IPS DF 6.9 (cell line): ENCODE measurements around the gene RBMXL3.

Experiments
- DNase-seq: peaks from one replicate; pipeline ENCODE4 v3.0.0-alpha.2; 2013; ENCODE audit warnings: low read depth, low spot score
- H3K27ac ChIP-seq: one replicate; pipeline ENCODE4 v1.5.1; 2013; ENCODE audit warnings: low read length, control low read depth
- H3K27me3 ChIP-seq: 2 replicates; pipeline ENCODE4 v1.6.1; 2013; ENCODE audit warnings: mild to moderate bottlenecking, low read length; ENCODE audit not compliant: control insufficient read depth, insufficient read depth
- H3K36me3 ChIP-seq: 2 replicates; pipeline ENCODE4 v1.6.1; 2013; ENCODE audit warnings: low read length; ENCODE audit not compliant: control insufficient read depth, insufficient read depth
- H3K4me1 ChIP-seq: 2 replicates; pipeline ENCODE4 v1.6.1; 2013; ENCODE audit warnings: low read length; ENCODE audit not compliant: control insufficient read depth, insufficient read depth
- H3K4me3 ChIP-seq: 2 replicates; pipeline ENCODE4 v1.5.1; 2013; ENCODE audit warnings: mild to moderate bottlenecking, low read length
- H3K9me3 ChIP-seq: 2 replicates; pipeline ENCODE4 v1.6.1; 2013; ENCODE audit warnings: low read length, inconsistent platforms; ENCODE audit not compliant: control insufficient read depth, insufficient read depth
- WGBS: extraction: QIAGEN DNeasy Blood & Tissue Kit; methylation state at CpG from one replicate; pipeline ENCODE4 v1.1.7; 2013; ENCODE audit warnings: mixed read lengths, missing lambda C conversion rate; ENCODE audit not compliant: insufficient read length, insufficient coverage; 5-methylcytosine and 5-hydroxymethylcytosine counted together

Gene RBMXL3

GRCh38 chrX:115189110-115189509 lies at the start of gene RBMXL3:
Gene RBMXL3, plus strand, starts transcription at chrX:115189410. Its CDS starts 32 bp downstream, at chrX:115189442.
- Histone ChIP-seq H3K4me3 (no peak within 1 kb of the TSS), H3K9me3 (no peaks in the 10 kb centered on the region), H3K27ac (no peak within 1 kb of the TSS), H3K27me3 (no peaks in the 10 kb centered on the region), H3K36me3 (no peaks in the 10 kb centered on the region), H3K4me1 (no peaks in the 10 kb centered on the region)
- WGBS: no CpG with 5 or more reads among the region's 16 CpGs
- no peak for DNase-seq

- Histone ChIP-seq H3K27me3 (no peaks in the 10 kb centered on the region), H3K9me3 (no peaks in the 10 kb centered on the region), H3K4me3 (no peak overlapping the region), H3K4me1 (no peaks in the 10 kb centered on the region), H3K36me3 (no peaks in the 10 kb centered on the region), H3K27ac (no peak overlapping the region)
- no peak for DNase-seq
Observed at GRCh38 chrX:115142057-115142456, 47.2 kb upstream of the RBMXL3 start.

GRCh38 chrX:115147220-115147619 lies 42.0 kb upstream of the RBMXL3 start:
- DNase-seq: no peak
- Histone ChIP-seq H3K4me3 (no peak overlapping the region), H3K9me3 (no peaks in the 10 kb centered on the region), H3K36me3 (no peaks in the 10 kb centered on the region), H3K4me1 (no peaks in the 10 kb centered on the region), H3K27ac (no peak overlapping the region), H3K27me3 (no peaks in the 10 kb centered on the region)
- WGBS: no CpG with 5 or more reads among the region's 1 CpG

GRCh38 chrX:115173181-115173580 lies 16.0 kb upstream of the RBMXL3 start:
- DNase-seq: no peak
- Histone ChIP-seq H3K4me3 (no peak overlapping the region), H3K9me3 (no peaks in the 10 kb centered on the region), H3K27ac (no peak overlapping the region), H3K36me3 (no peaks in the 10 kb centered on the region), H3K27me3 (no peaks in the 10 kb centered on the region), H3K4me1 (0 out of 2 replicates have a peak, but pooled peaks cover 2% of the 10 kb centered on the region)
- no CpG with 5 or more reads among the region's 9 CpGs for WGBS

GRCh38 chrX:115174548-115174947 lies 14.7 kb upstream of the RBMXL3 start:
- DNase-seq: no peak
- Histone ChIP-seq H3K36me3 (no peaks in the 10 kb centered on the region), H3K27me3 (no peaks in the 10 kb centered on the region), H3K9me3 (no peaks in the 10 kb centered on the region), H3K27ac (no peak overlapping the region), H3K4me3 (no peak overlapping the region), H3K4me1 (0 out of 2 replicates have a peak, but pooled peaks cover 2% of the 10 kb centered on the region)
- WGBS: no CpG with 5 or more reads among the region's 3 CpGs

- WGBS: no CpG with 5 or more reads among the region's 4 CpGs
- Histone ChIP-seq H3K27ac (no peak overlapping the region), H3K9me3 (no peaks in the 10 kb centered on the region), H3K4me1 (0 out of 2 replicates have a peak, but pooled peaks cover 2% of the 10 kb centered on the region), H3K36me3 (no peaks in the 10 kb centered on the region), H3K4me3 (no peak overlapping the region), H3K27me3 (no peaks in the 10 kb centered on the region)
- no peak for DNase-seq
Observed at GRCh38 chrX:115177932-115178331, 11.3 kb upstream of the RBMXL3 start.

GRCh38 chrX:115178473-115178872 lies 10.7 kb upstream of the RBMXL3 start:
- Histone ChIP-seq H3K4me1 (0 out of 2 replicates have a peak, but pooled peaks cover 2% of the 10 kb centered on the region), H3K27me3 (no peaks in the 10 kb centered on the region), H3K4me3 (no peak overlapping the region), H3K36me3 (no peaks in the 10 kb centered on the region), H3K9me3 (no peaks in the 10 kb centered on the region), H3K27ac (no peak overlapping the region)
- DNase-seq: no peak
- WGBS: no CpG with 5 or more reads among the region's 1 CpG

- Histone ChIP-seq H3K9me3 (no peaks in the 10 kb centered on the region), H3K27me3 (no peaks in the 10 kb centered on the region), H3K4me1 (no peaks in the 10 kb centered on the region), H3K27ac (no peak overlapping the region), H3K4me3 (no peak overlapping the region), H3K36me3 (no peaks in the 10 kb centered on the region)
- DNase-seq: no peak
- WGBS: no CpG with 5 or more reads among the region's 2 CpGs
Observed at GRCh38 chrX:115183980-115184379, 5.2 kb upstream of the RBMXL3 start.

- no peak for DNase-seq
- Histone ChIP-seq H3K27me3 (no peaks in the 10 kb centered on the region), H3K36me3 (no peaks in the 10 kb centered on the region), H3K27ac (no peak overlapping the region), H3K4me3 (no peak overlapping the region), H3K4me1 (no peaks in the 10 kb centered on the region), H3K9me3 (no peaks in the 10 kb centered on the region)
- no CpG with 5 or more reads among the region's 76 CpGs for WGBS
Observed at GRCh38 chrX:115189646-115190635, 731 bp downstream of the RBMXL3 start.

GRCh38 chrX:115190636-115191489 lies 1.7 kb downstream of the RBMXL3 start:
- Histone ChIP-seq H3K27me3 (no peaks in the 10 kb centered on the region), H3K4me3 (no peak overlapping the region), H3K27ac (no peak overlapping the region), H3K4me1 (no peaks in the 10 kb centered on the region), H3K9me3 (no peaks in the 10 kb centered on the region), H3K36me3 (no peaks in the 10 kb centered on the region)
- WGBS: no CpG with 5 or more reads among the region's 64 CpGs
- DNase-seq: no peak
